Pancreas (tissue), 10 donors: ENCODE measurements around the gene CNPY4. TPM values are rescaled to one million over a fixed set of nuclear protein-coding genes. Genes with fewer than 3 reads are reported as not detected.

Source experiments
- ATAC-seq, 4 donors: fragments of 200-7000 bp; cut with Tn5 transposase; one replicate each; pipeline versions ENCODE4 v1.8.0 to v1.9.1; 2020; ENCODE audit warnings: mild to moderate bottlenecking in 4 of 4, moderate library complexity in 4 of 4
- DNase-seq, 6 donors: peaks; one replicate each; pipeline ENCODE4 v3.0.0-alpha.2; 2020
- FAIRE-seq: peaks from 2 replicates; lab custom pipeline; 2012; peaks lifted over from hg19 to GRCh38; lab: Jason Lieb, UNC
- H3K27ac ChIP-seq, 4 donors: fragments of 200-600 bp; sonication (generic); 1 replicate in 3 of 4; 2 replicates in 1 of 4; pipeline versions ENCODE4 v1.5.0 to v1.8.0; 2020
- H3K27me3 ChIP-seq, 4 donors: fragments of 200-600 bp; one replicate each; pipeline ENCODE4 v1.8.0; 2021
- H3K36me3 ChIP-seq, 3 donors: fragments of 200-600 bp; sonication (generic) in 1 of 3; one replicate each; pipeline versions ENCODE4 v1.5.0 to v1.8.0; 2020 to 2021
- H3K4me1 ChIP-seq, 3 donors: fragments of 200-600 bp; one replicate each; pipeline ENCODE4 v1.8.0; 2021
- H3K4me3 ChIP-seq, 4 donors: fragments of 200-600 bp; sonication (generic) in 2 of 4; one replicate each; pipeline versions ENCODE4 v1.5.0 to v1.8.0; 2020 to 2021
- H3K9me3 ChIP-seq, 4 donors: fragments of 200-600 bp; one replicate each; pipeline ENCODE4 v1.8.0; 2021
- CTCF ChIP-seq, 4 donors: fragments of 200-600 bp; sonication (generic) in 3 of 4; IDR thresholded peaks; one replicate each; pipeline versions ENCODE4 v1.5.0 to v1.8.0; 2021; ENCODE audit warnings: antibody characterized with exemption in 4 of 4
- WGBS, 2 donors: extraction: QIAGEN DNeasy Blood & Tissue Kit; methylation state at CpG; one replicate each; pipeline ENCODE4 v1.1.7; 2013; 5-methylcytosine and 5-hydroxymethylcytosine counted together
- intact Hi-C, 3 donors: fragments of 100-400 bp; cut with DNase I; formaldehyde crosslinking; loops; one replicate each; pipeline versions ENCODE4 v1.11.1 to v1.14.2; 2022
- polyA plus RNA-seq, 2 donors: library from polyadenylated mRNA; stranded (reverse); fragments of 200-250 nt; gene quantifications; one replicate each; pipeline ENCODE4 v1.2.3, GENCODE V29; 2013
- total RNA-seq, 6 donors: library from RNA; stranded (reverse); fragmentation: NEBNext Ultra II Directional in 4 of 6; extraction: Animal tissue kit (Norgen Biotek cat#: 25700) in 4 of 6; gene quantifications; one replicate each; pipeline versions ENCODE4 v1.2.1 to v1.2.4, GENCODE V29; 2021 to 2023
- donor health status: healthy with polysubstance abuse.
- donor health status: DM: no; HTN: no; CAD: no; lungs with moderate emphysema.
- donor health status: DM: no; HTN: no; CAD: no.
- donor health status: control.
- donor health status: control.
- donor health status: Bipolar disorder and iron deficiency.
- donor health status: DM: yes; HTN: yes; CAD: no.
- donor health status: DM: no; HTN: no; CAD: no.
- donor health status: DM: no; HTN: no; CAD: no.
- donor health status: DM: yes; HTN: yes; CAD: no.

CNPY4 gene
- total and polyA plus RNA-seq, 8 donors = 1.8 to 10.8 (median 3.8) TPM

DNA sequence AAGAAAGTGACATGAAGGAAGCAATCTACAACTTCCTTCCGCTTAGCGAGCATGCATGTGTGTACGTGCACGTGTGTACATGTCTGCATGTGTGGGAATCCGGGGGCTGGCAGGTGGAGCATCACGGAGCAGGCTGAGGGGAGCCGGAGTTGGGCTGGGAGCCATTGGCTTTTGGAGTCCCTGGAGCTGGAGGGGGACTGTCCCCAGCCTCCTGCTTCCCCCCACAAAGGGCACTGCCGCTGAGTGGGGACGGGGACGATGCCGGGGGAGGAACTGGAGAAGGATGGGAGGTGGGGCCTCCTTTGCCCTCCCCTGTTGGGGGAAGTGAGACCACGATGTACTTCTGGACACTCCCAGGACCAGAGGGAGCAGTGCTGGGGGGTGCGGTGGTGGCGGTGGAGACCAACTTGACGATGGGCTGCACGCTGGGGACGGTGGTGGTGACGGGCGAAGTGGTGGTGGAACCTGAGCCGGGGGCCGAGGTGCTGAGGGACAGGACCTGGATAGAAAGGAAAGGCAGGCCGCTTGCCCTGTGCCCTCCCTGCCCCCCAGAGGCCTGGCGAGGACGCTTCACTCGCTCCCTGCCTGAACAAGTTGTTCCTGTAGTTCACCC, 12.2 kb upstream of the CNPY4 start:
- WGBS, 2 donors = 89% methylated on average over 25 of the region's 25 CpGs
- no peak for TF ChIP-seq CTCF (IDR thresholded peaks at IDR 0.05)
- intact Hi-C loops = no loop called here
- Histone ChIP-seq H3K4me3 (no peak overlapping the region), H3K27me3 (no peaks in the 10 kb centered on the region), H3K9me3 (no peaks in the 10 kb centered on the region), H3K27ac (no peak overlapping the region), H3K36me3 (peaks cover 0 to 22% (median 0%) of the 10 kb centered on the region in 3 donors), H3K4me1 (peaks cover 0 to 4% (median 0%) of the 10 kb centered on the region in 3 donors)
- FAIRE-seq (no peak), ATAC-seq (no peak), DNase-seq (no peak)

DNA sequence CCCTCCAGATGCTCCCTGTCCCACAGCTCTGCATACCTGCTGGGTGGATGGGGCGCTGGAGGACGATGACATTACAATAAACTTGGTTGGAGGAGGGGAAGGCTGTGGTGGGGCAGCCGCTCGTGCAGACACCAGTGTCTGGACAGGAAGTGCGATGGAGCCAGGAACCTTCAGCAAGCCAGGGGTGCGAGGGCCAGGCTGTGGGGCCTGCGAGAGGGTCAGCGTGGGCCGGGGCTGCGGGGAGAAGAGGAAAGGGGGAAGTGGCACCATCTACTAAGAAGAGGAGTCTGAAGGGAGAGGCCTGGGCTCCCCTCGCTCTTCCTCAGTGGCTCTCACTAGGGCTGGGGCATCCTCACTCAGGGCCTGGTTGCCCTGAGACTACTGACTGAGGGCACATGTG, 11.5 kb upstream of the CNPY4 start:
- H3K27ac ChIP-seq = no peak overlapping the region
- H3K36me3 ChIP-seq = peaks cover 0 to 25% (median 0%) of the 10 kb centered on the region in 3 donors
- DNase-seq (no peak), FAIRE-seq (no peak), ATAC-seq (no peak)
- no peaks in the 10 kb centered on the region for H3K27me3 ChIP-seq
- H3K9me3 ChIP-seq = no peaks in the 10 kb centered on the region
- no peaks in the 10 kb centered on the region for H3K4me1 ChIP-seq
- TF ChIP-seq CTCF (IDR thresholded peaks at IDR 0.05) = no peak
- 88 to 91% methylated on average over 11 of the region's 11 CpGs for WGBS, 2 donors
- intact Hi-C loops = no loop called here
- no peak overlapping the region for H3K4me3 ChIP-seq

DNA sequence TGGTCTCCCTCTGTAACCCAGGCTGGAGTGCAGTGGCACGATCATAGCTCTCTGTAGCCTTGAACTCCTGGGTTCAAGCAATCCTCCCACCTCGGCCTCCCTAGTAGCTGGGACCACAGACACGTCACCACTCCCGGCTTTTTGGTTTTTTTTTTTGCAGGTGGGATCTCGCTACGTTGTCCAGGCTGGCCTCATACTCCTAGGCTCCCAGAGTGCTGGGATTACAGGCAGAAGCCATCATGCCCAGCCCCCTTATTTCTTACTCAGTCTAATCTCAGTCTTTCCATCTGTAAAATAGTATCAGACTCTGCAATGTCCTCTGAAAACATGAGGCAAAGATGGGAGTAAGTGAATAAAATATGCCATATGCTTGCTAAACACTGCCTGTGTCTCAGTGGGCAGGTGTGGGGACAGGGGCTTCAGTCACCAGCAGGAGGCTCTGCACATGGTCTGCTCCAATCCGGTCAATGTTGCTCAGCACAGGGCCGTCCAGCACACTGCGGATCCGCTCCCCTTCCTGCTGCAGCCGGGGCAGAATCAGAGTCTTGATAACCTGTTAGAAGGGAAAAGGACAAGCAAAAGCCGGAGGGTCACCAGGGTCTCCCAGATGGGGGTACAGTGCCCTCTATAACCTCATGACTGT, 9.8 kb upstream of the CNPY4 start:
- Histone ChIP-seq H3K4me3 (no peak overlapping the region), H3K36me3 (peaks cover 0 to 25% (median 0%) of the 10 kb centered on the region in 3 donors), H3K27ac (no peak overlapping the region), H3K27me3 (no peaks in the 10 kb centered on the region), H3K4me1 (no peaks in the 10 kb centered on the region), H3K9me3 (no peaks in the 10 kb centered on the region)
- no peak for FAIRE-seq
- 93 to 94% methylated on average over 12 of the region's 12 CpGs for WGBS, 2 donors
- no peak for TF ChIP-seq CTCF (IDR thresholded peaks at IDR 0.05)
- no peak for ATAC-seq
- no peak for DNase-seq
- intact Hi-C loops = no loop called here

- FAIRE-seq = no peak
- peaks cover 0 to 25% (median 0%) of the 10 kb centered on the region in 3 donors for H3K36me3 ChIP-seq
- no peak overlapping the region for H3K4me3 ChIP-seq
These were observed 8.3 kb upstream of the CNPY4 start for GRCh38 chr7:100111156-100111555.

More at GRCh38 chr7:100111156-100111555, 8.3 kb upstream of the CNPY4 start:
- Histone ChIP-seq H3K27me3 (no peaks in the 10 kb centered on the region), H3K27ac (no peak overlapping the region), H3K4me1 (no peaks in the 10 kb centered on the region), H3K9me3 (no peaks in the 10 kb centered on the region)
- ATAC-seq (no peak), DNase-seq (no peak)
- 88 to 93% methylated on average over 7 of the region's 7 CpGs for WGBS, 2 donors
- intact Hi-C loops = no loop called here
- TF ChIP-seq CTCF (IDR thresholded peaks at IDR 0.05) = no peak
